Astrocyte of the spinal cord (primary cell): ENCODE measurements around the gene GTF3C5.

Experiments used
- DNase-seq: peaks from one replicate; pipeline ENCODE4 v3.0.0; 2011; ENCODE audit warnings: low read depth, low spot score
- H3K4me3 ChIP-seq: 2 replicates; pipeline ENCODE4 v1.5.1; 2011; ENCODE audit warnings: low read depth, mild to moderate bottlenecking, low read length, moderate library complexity
- CTCF ChIP-seq: IDR thresholded peaks from 2 replicates; pipeline ENCODE4 v1.5.1; 2012; ENCODE audit warnings: low read depth, mild to moderate bottlenecking, low read length, inconsistent platforms
- in situ Hi-C: cut with HindIII; loops from 2 replicates; pipeline ENCODE4 v1.10.0; 2017; ENCODE audit warnings: low sequenced_read_pairs

The GTF3C5 gene

GRCh38 chr9:133050781-133051180 lies 20.0 kb downstream of the GTF3C5 start:
- no peak overlapping the region for H3K4me3 ChIP-seq
- no peak for TF ChIP-seq CTCF
- DNase-seq: no peak
- in situ Hi-C loops: no loop called here

GRCh38 chr9:133051281-133051900 lies 20.6 kb downstream of the GTF3C5 start:
- DNase-seq: no peak
- in situ Hi-C loops: no loop called here
- no peak for TF ChIP-seq CTCF
- H3K4me3 ChIP-seq: no peak overlapping the region

- no peak for DNase-seq
- in situ Hi-C loops: no loop called here
- TF ChIP-seq CTCF: no peak
- H3K4me3 ChIP-seq: no peak overlapping the region
Measured at GRCh38 chr9:133051966-133052539, 21.3 kb downstream of the GTF3C5 start.

- TF ChIP-seq CTCF: no peak
- H3K4me3 ChIP-seq: no peak overlapping the region
- no peak for DNase-seq
- in situ Hi-C loops: no loop called here
Measured at GRCh38 chr9:133054194-133054890, 23.5 kb downstream of the GTF3C5 start.

GRCh38 chr9:133054966-133055365 lies 24.2 kb downstream of the GTF3C5 start:
- no peak overlapping the region for H3K4me3 ChIP-seq
- peak; percentile 41 for DNase-seq
- in situ Hi-C loops: no loop called here
- TF ChIP-seq CTCF: no peak

- no peak for TF ChIP-seq CTCF
- no peak overlapping the region for H3K4me3 ChIP-seq
- no peak for DNase-seq
- in situ Hi-C loops: no loop called here
Measured at GRCh38 chr9:133055788-133056420, 25.1 kb downstream of the GTF3C5 start.
